PC-9 (cell line): ENCODE results near the gene RNASE12.

Source experiments
- CTCF ChIP-seq: fragments of 200-600 bp; sonication (generic); conservative IDR thresholded peaks from 2 replicates; pipeline ENCODE4 v1.6.1; 2017; ENCODE audit warnings: mixed run types, antibody characterized with exemption, mild to moderate bottlenecking, moderate library complexity
- EZH2 ChIP-seq: fragments of 200-600 bp; sonication (generic); IDR thresholded peaks from 2 replicates; pipeline ENCODE4 v1.8.0; 2017; ENCODE audit warnings: antibody characterized with exemption, low read depth

GRCh38 chr14:20583908-20584307 is 7.3 kb downstream of the RNASE12 start:
- TF ChIP-seq CTCF (no peak), EZH2 (no peak)
